Pancreas (tissue), 10 donors: ENCODE measurements around the gene PIK3CA. TPM values are rescaled to one million over a fixed set of nuclear protein-coding genes. Genes with fewer than 3 reads are reported as not detected.
A peak's percentile ranks its signal among the peaks of the same experiment; 100 is the strongest.
"Not testable (repeated sequence)": the region's sequence is repeated elsewhere in the genome, so short reads cannot be mapped to it uniquely, and the experiment has no call there.

Experiments
- ATAC-seq, 4 donors: fragments of 200-7000 bp; cut with Tn5 transposase; one replicate each; pipeline versions ENCODE4 v1.8.0 to v1.9.1; 2020; ENCODE audit warnings: mild to moderate bottlenecking in 4 of 4, moderate library complexity in 4 of 4
- DNase-seq, 6 donors: peaks; one replicate each; pipeline ENCODE4 v3.0.0-alpha.2; 2020
- FAIRE-seq: peaks from 2 replicates; lab custom pipeline; 2012; peaks lifted over from hg19 to GRCh38; lab: Jason Lieb, UNC
- H3K27ac ChIP-seq, 4 donors: fragments of 200-600 bp; sonication (generic); 1 replicate in 3 of 4; 2 replicates in 1 of 4; pipeline versions ENCODE4 v1.5.0 to v1.8.0; 2020
- H3K27me3 ChIP-seq, 4 donors: fragments of 200-600 bp; one replicate each; pipeline ENCODE4 v1.8.0; 2021
- H3K36me3 ChIP-seq, 3 donors: fragments of 200-600 bp; sonication (generic) in 1 of 3; one replicate each; pipeline versions ENCODE4 v1.5.0 to v1.8.0; 2020 to 2021
- H3K4me1 ChIP-seq, 3 donors: fragments of 200-600 bp; one replicate each; pipeline ENCODE4 v1.8.0; 2021
- H3K4me3 ChIP-seq, 4 donors: fragments of 200-600 bp; sonication (generic) in 2 of 4; one replicate each; pipeline versions ENCODE4 v1.5.0 to v1.8.0; 2020 to 2021
- H3K9me3 ChIP-seq, 4 donors: fragments of 200-600 bp; one replicate each; pipeline ENCODE4 v1.8.0; 2021
- WGBS, 2 donors: extraction: QIAGEN DNeasy Blood & Tissue Kit; methylation state at CpG; one replicate each; pipeline ENCODE4 v1.1.7; 2013; 5-methylcytosine and 5-hydroxymethylcytosine counted together
- intact Hi-C, 3 donors: fragments of 100-400 bp; cut with DNase I; formaldehyde crosslinking; loops; one replicate each; pipeline versions ENCODE4 v1.11.1 to v1.14.2; 2022
- polyA plus RNA-seq, 2 donors: library from polyadenylated mRNA; stranded (reverse); fragments of 200-250 nt; gene quantifications; one replicate each; pipeline ENCODE4 v1.2.3, GENCODE V29; 2013
- total RNA-seq, 6 donors: library from RNA; stranded (reverse); fragmentation: NEBNext Ultra II Directional in 4 of 6; extraction: Animal tissue kit (Norgen Biotek cat#: 25700) in 4 of 6; gene quantifications; one replicate each; pipeline versions ENCODE4 v1.2.1 to v1.2.4, GENCODE V29; 2021 to 2023
- TF ChIP-seq, protein P1 (sequence below), 4 donors: fragments of 200-600 bp; sonication (generic) in 3 of 4; IDR thresholded peaks; one replicate each; pipeline versions ENCODE4 v1.5.0 to v1.8.0; 2021; ENCODE audit warnings: antibody characterized with exemption in 4 of 4
- donor health status: healthy with polysubstance abuse.
- donor health status: DM: no; HTN: no; CAD: no; lungs with moderate emphysema.
- donor health status: DM: no; HTN: no; CAD: no.
- donor health status: control.
- donor health status: control.
- donor health status: Bipolar disorder and iron deficiency.
- donor health status: DM: yes; HTN: yes; CAD: no.
- donor health status: DM: no; HTN: no; CAD: no.
- donor health status: DM: no; HTN: no; CAD: no.
- donor health status: DM: yes; HTN: yes; CAD: no.

PIK3CA gene
- total and polyA plus RNA-seq, 8 donors: 1.6 to 15.6 (median 6.4) TPM

DNA sequence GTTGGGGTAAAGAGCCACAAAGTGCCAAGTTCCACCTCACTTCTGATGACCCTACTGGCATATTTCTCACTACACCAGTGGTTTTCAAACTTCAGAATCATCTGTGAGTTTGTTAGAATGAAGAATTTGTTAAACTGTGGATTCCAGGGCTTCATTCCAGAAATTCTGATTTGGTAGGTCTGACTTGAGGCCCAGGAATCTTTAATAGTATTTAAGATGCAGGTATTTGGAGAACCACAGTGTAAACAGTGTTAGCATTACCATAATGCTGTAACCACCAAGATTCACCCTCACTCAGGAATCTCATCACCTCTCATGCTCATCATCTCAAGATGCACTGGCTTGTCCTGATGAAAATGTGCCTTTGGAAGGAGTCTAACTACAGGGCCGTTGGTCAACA lies 96.7 kb downstream of the PIK3CA start:
- DNase-seq (no peak), ATAC-seq (no peak), FAIRE-seq (no peak)
- Histone ChIP-seq H3K4me1 (no peaks in the 10 kb centered on the region), H3K9me3 (no peaks in the 10 kb centered on the region), H3K36me3 (no peaks in the 10 kb centered on the region), H3K27ac (no peak overlapping the region), H3K4me3 (no peak overlapping the region), H3K27me3 (no peaks in the 10 kb centered on the region)
- TF ChIP-seq, protein P1, sequence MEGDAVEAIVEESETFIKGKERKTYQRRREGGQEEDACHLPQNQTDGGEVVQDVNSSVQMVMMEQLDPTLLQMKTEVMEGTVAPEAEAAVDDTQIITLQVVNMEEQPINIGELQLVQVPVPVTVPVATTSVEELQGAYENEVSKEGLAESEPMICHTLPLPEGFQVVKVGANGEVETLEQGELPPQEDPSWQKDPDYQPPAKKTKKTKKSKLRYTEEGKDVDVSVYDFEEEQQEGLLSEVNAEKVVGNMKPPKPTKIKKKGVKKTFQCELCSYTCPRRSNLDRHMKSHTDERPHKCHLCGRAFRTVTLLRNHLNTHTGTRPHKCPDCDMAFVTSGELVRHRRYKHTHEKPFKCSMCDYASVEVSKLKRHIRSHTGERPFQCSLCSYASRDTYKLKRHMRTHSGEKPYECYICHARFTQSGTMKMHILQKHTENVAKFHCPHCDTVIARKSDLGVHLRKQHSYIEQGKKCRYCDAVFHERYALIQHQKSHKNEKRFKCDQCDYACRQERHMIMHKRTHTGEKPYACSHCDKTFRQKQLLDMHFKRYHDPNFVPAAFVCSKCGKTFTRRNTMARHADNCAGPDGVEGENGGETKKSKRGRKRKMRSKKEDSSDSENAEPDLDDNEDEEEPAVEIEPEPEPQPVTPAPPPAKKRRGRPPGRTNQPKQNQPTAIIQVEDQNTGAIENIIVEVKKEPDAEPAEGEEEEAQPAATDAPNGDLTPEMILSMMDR (IDR thresholded peaks at IDR 0.05): no peak
- intact Hi-C loops: no loop called here
- 84 to 90% methylated on average over 1 of the region's 1 CpG for WGBS, 2 donors

DNA sequence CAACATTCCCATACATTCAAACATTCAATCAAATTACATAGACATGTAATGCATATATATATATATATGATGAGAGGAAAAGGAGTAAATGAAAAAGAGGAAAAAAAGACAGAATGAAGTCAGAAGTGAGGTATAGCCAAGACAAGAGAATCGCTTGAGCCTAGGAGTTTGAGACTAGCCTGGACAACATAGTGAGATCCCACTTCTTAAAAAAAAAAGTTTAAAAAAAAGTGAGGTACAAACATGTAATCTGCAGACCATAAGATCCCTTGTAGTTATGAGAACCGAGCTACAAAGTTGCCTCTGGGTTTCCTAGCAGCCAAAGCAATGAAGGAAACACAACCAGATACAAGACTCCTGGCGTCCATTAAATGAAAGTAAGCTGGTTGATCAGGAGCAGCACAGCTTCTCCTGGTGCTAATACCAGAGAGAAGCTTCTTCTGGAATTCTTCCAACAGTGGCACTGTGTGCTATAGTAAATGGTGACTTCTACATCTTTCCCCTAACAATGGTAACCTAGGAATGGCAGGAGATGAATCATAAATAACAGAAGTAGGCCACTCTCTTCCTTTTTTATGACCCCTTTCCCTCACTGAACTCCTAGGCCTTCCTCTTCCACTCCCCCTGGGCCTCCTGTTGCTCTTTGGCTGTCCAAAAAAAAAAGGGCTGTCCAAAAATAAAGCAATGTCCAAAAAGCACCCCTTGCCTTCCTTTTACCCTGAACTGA lies 99.3 kb downstream of the PIK3CA start:
- no peak for FAIRE-seq
- ATAC-seq: no peak
- WGBS, 2 donors: 92 to 94% methylated on average over 3 of the region's 3 CpGs

DNA sequence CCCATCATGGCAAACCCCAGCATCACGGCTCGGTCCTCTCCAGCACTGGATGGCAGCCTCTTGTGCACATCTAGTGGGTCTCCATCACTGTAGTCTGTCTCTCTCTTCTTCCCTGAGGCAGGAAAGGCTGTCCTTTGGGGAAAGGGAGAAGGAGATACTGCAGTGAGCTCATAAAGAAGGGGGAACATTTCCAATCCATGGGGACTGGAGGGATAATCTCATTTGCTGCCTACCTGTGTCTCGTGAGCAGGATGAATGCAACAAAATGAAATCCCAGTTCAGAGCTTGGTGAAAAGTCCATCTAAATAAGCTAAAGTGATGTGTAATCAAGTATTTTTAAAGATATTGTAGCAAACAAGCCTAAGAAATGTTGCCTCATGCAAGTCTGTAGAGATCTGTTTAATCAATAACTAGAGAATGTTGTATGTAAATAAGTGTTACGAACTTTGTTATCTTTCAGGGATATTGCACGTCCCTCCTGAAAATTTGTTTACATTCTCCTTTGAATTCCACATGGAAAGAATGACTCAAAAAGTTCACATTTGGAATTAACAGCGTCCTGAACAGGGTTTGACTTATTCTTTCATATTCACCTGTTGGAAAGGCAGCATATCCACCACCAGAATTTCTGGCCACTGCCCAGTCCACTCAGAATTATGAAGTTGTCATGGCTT lies 102.8 kb downstream of the PIK3CA start, which contains the start of gene KCNMB3:
KCNMB3 (minus strand) TSS at position 312 of the 674 bp plus-strand sequence; CDS start at position 188, 124 bp downstream.
- H3K36me3 ChIP-seq: no peaks in the 10 kb centered on the region
- ATAC-seq (peak in 3 of 4 donors; percentile 27 to 67 (median 54)), FAIRE-seq (no peak), DNase-seq (no peak)
- H3K27me3 ChIP-seq: no peaks in the 10 kb centered on the region
- intact Hi-C loops: no loop called here
- TF ChIP-seq, protein P1 (IDR thresholded peaks at IDR 0.05): no peak
- H3K27ac ChIP-seq: no peak within 1 kb of the TSS
- H3K9me3 ChIP-seq: no peaks in the 10 kb centered on the region
- no peak within 1 kb of the TSS for H3K4me3 ChIP-seq
- 48 to 56% methylated on average over 6 of the region's 6 CpGs for WGBS, 2 donors
- H3K4me1 ChIP-seq: peaks cover 0 to 9% (median 4%) of the 10 kb centered on the region in 3 donors

More for the DNA sequence above, 99.3 kb downstream of the PIK3CA start:
- Histone ChIP-seq H3K36me3 (no peaks in the 10 kb centered on the region), H3K4me1 (no peaks in the 10 kb centered on the region), H3K27me3 (no peaks in the 10 kb centered on the region), H3K4me3 (no peak overlapping the region), H3K27ac (no peak overlapping the region), H3K9me3 (no peaks in the 10 kb centered on the region)
- TF ChIP-seq, protein P1 (IDR thresholded peaks at IDR 0.05): no peak
- intact Hi-C loops: no loop called here
- no peak for DNase-seq

DNA sequence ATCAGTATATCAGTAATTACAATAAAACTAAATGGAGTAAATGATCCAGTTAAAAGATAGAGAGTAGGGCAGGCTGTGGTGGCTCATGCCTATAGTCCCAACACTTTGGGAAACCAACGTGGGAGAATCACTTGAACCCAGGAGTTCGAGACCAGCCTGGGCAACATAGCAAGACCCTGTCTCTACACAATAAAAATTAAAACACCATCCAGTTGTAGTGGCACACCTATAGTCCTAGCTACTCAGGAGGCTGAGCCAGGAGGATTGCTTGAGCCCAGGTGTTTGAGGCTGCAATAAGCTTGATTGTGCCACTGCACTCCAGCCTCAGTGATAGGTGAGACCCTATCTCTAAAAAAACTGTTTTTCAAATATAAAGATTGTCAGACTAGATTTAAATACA lies 108.7 kb downstream of the PIK3CA start:
- 89 to 95% methylated on average over 2 of the region's 2 CpGs for WGBS, 2 donors
- intact Hi-C loops: no loop called here
- no peaks in the 10 kb centered on the region for H3K27me3 ChIP-seq
- H3K4me3 ChIP-seq: no peak overlapping the region
- H3K4me1 ChIP-seq: peaks cover 0 to 16% (median 10%) of the 10 kb centered on the region in 3 donors
- no peaks in the 10 kb centered on the region for H3K9me3 ChIP-seq
- no peak overlapping the region for H3K27ac ChIP-seq
- TF ChIP-seq, protein P1 (IDR thresholded peaks at IDR 0.05): no peak
- no peaks in the 10 kb centered on the region for H3K36me3 ChIP-seq
- FAIRE-seq (no peak), DNase-seq (no peak), ATAC-seq (no peak)

DNA sequence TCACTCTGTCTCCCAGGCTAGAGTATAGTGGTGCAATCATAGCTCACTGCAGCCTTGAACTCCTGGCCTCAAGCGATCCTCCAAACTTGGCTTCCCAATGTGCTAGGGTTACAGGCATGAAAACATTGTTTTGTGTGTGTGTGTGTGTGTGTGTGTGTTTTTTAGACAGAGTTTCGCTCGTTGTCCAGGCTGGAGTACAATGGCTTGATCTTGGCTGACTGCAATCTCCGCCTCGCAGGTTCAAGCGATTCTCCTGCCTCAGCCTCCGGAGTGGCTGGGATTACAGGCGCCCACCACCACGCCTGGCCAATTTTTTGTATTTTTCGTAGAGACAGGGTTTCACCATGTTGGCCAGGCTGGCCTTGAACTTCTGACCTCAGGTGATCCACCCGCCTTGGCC lies 109.6 kb downstream of the PIK3CA start:
- H3K4me3 ChIP-seq, H3K27ac ChIP-seq, H3K27me3 ChIP-seq, FAIRE-seq, DNase-seq, H3K36me3 ChIP-seq, intact Hi-C loops, H3K9me3 ChIP-seq, ATAC-seq: not testable (repeated sequence)
- peaks cover 0 to 16% (median 10%) of the 10 kb centered on the region in 3 donors for H3K4me1 ChIP-seq
- 95 to 96% methylated on average over 11 of the region's 11 CpGs for WGBS, 2 donors
